GM18517 (cell line): ENCODE results near the gene OR2L13.
"Not testable (repeated sequence)": the region's sequence is repeated elsewhere in the genome, so short reads cannot be mapped to it uniquely, and the experiment has no call there.

ENCODE experiments used
- ATAC-seq: cut with Tn5 transposase; IDR thresholded peaks from one replicate; pipeline ENCODE4 v1.9.1; 2021; ENCODE audit warnings: mild to moderate bottlenecking, moderate library complexity; ENCODE audit not compliant: unreplicated experiment

Gene OR2L13

GRCh38 chr1:248094884-248095283, at the start of gene OR2L13:
OR2L13 (plus strand) TSS chr1:248095184; CDS start chr1:248099376, 4,192 bp downstream.
- no peak for ATAC-seq

GRCh38 chr1:248045209-248045608, 49.8 kb upstream of the OR2L13 start:
- ATAC-seq: no peak

GRCh38 chr1:248046536-248046935, 48.4 kb upstream of the OR2L13 start, which contains the start of gene OR2L3:
OR2L3 (plus strand) TSS chr1:248046836; CDS start chr1:248060682, 13,846 bp downstream.
- ATAC-seq: no peak

GRCh38 chr1:248047008-248047407, 48.0 kb upstream of the OR2L13 start:
- no peak for ATAC-seq

GRCh38 chr1:248054671-248055070, 40.3 kb upstream of the OR2L13 start:
- ATAC-seq: no peak

GRCh38 chr1:248055261-248055660, 39.7 kb upstream of the OR2L13 start:
- ATAC-seq: no peak

- ATAC-seq: no peak
Measured at GRCh38 chr1:248065071-248065470, 29.9 kb upstream of the OR2L13 start.

GRCh38 chr1:248065604-248066003, 29.4 kb upstream of the OR2L13 start:
- no peak for ATAC-seq

GRCh38 chr1:248083864-248084263, 11.1 kb upstream of the OR2L13 start:
- ATAC-seq: not testable (repeated sequence)

GRCh38 chr1:248098529-248098928, 3.5 kb downstream of the OR2L13 start:
- ATAC-seq: no peak

- no peak for ATAC-seq
Measured at GRCh38 chr1:248102847-248103246, 7.9 kb downstream of the OR2L13 start.

GRCh38 chr1:248111157-248111556, 16.2 kb downstream of the OR2L13 start:
- ATAC-seq: no peak

GRCh38 chr1:248114890-248115289, 19.9 kb downstream of the OR2L13 start:
- ATAC-seq: no peak

GRCh38 chr1:248127653-248128052, 32.7 kb downstream of the OR2L13 start:
- no peak for ATAC-seq

GRCh38 chr1:248136811-248137210, 41.8 kb downstream of the OR2L13 start:
- no peak for ATAC-seq

GRCh38 chr1:248140846-248141245, 45.9 kb downstream of the OR2L13 start:
- ATAC-seq: no peak

- ATAC-seq: no peak
Measured at GRCh38 chr1:248143311-248143710, 48.3 kb downstream of the OR2L13 start.

- ATAC-seq: no peak
Measured at GRCh38 chr1:248144513-248145198, 49.7 kb downstream of the OR2L13 start, which contains the start of gene OR2M5. OR2M5 (plus strand) TSS chr1:248145148; CDS start chr1:248145148, 0 bp downstream.
